Measurements from ENCODE around the gene ARFIP1.
"Not testable (repeated sequence)": the region's sequence is repeated elsewhere in the genome, so short reads cannot be mapped to it uniquely, and the experiment has no call there.

Gene ARFIP1

DNA sequence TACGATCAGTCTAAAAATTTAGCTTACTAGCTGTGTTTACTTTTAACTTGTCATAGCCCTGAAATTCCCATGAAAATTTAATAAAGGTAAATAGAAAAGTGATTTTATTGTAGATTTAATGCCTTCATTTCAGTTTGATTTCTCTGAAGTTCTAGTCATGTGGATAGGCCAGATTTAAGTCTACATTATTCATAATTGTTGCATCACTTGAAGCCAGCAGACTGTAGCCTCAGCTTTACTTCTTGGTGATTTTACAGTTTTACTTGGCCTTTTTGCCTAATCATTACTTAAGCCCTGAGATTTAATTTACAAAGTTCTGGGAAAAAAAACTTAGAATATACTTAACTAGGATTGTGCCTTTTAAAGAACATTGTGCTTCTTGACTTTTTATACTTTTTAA is 82.9 kb downstream of the ARFIP1 start:
- in situ Hi-C loops (cut with HindIII; ENCODE audit: low sequenced_read_pairs) = no loop called here
- no peak overlapping the region for H3K4me3 ChIP-seq (ENCODE audit: low read depth, low read length)
- no peak for DNase-seq (ENCODE audit: low read depth, low spot score)
- TF ChIP-seq, protein P1, sequence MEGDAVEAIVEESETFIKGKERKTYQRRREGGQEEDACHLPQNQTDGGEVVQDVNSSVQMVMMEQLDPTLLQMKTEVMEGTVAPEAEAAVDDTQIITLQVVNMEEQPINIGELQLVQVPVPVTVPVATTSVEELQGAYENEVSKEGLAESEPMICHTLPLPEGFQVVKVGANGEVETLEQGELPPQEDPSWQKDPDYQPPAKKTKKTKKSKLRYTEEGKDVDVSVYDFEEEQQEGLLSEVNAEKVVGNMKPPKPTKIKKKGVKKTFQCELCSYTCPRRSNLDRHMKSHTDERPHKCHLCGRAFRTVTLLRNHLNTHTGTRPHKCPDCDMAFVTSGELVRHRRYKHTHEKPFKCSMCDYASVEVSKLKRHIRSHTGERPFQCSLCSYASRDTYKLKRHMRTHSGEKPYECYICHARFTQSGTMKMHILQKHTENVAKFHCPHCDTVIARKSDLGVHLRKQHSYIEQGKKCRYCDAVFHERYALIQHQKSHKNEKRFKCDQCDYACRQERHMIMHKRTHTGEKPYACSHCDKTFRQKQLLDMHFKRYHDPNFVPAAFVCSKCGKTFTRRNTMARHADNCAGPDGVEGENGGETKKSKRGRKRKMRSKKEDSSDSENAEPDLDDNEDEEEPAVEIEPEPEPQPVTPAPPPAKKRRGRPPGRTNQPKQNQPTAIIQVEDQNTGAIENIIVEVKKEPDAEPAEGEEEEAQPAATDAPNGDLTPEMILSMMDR (IDR thresholded peaks at IDR 0.05; ENCODE audit: low read depth, low read length) = no peak

DNA sequence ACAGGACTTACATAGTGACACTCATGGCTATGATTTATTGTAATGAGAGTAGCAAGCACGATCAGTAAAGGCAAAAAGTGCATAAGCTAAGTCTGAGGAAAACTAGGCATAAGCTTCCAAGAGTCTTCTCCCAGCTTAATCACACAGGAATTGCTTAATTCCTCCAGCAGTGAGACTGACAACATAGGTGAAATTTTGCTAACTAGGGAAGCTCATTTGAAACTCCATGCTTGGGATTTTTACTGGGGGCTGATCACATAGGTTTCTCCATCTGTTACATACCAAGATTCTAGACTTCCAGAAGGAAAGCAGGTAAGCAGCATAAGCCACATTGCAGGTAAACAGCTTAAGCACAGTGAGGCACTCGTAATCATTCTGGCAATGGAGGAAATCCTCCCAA is 84.6 kb downstream of the ARFIP1 start:
- TF ChIP-seq, protein P1 (IDR thresholded peaks at IDR 0.05; ENCODE audit: low read depth, low read length) = no peak
- in situ Hi-C loops (cut with HindIII; ENCODE audit: low sequenced_read_pairs) = no loop called here
- no peak overlapping the region for H3K4me3 ChIP-seq (ENCODE audit: low read depth, low read length)
- DNase-seq (ENCODE audit: low read depth, low spot score) = no peak

GRCh38 chr4:152866432-152866993 is 86.8 kb downstream of the ARFIP1 start:
- H3K4me3 ChIP-seq (ENCODE audit: low read depth, low read length); DNase-seq (ENCODE audit: low read depth, low spot score); in situ Hi-C loops (cut with HindIII; ENCODE audit: low sequenced_read_pairs): not testable (repeated sequence)

- no peak for DNase-seq (ENCODE audit: low read depth, low spot score)
- in situ Hi-C loops (cut with HindIII; ENCODE audit: low sequenced_read_pairs) = no loop called here
- H3K4me3 ChIP-seq (ENCODE audit: low read depth, low read length) = no peak overlapping the region
- TF ChIP-seq, protein P1 (IDR thresholded peaks at IDR 0.05; ENCODE audit: low read depth, low read length) = no peak
Measured at GRCh38 chr4:152870606-152871005, 90.9 kb downstream of the ARFIP1 start.

DNA sequence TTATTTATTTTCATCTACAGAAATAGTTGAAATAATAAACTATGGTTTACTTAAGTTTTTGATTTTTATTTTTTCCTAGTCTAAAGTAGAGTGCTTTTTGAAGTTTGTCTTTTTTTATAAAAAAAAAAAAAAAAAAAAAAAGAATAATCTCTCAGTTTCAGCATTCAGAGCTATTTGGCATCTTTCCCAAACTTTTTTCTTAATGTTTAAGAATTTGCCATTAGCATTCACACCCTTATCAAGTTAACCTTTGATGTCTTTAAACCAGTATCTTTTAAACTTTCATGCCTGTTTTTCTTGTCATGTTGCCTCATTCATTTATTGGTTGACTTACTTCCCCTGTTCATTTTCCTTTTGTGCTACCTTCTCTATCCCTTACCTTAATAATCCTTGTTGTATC is 95.5 kb downstream of the ARFIP1 start:
- no peak for DNase-seq (ENCODE audit: low read depth, low spot score)
- TF ChIP-seq, protein P1 (IDR thresholded peaks at IDR 0.05; ENCODE audit: low read depth, low read length) = no peak
- in situ Hi-C loops (cut with HindIII; ENCODE audit: low sequenced_read_pairs) = no loop called here
- no peak overlapping the region for H3K4me3 ChIP-seq (ENCODE audit: low read depth, low read length)

GRCh38 chr4:152877868-152878267 is 98.1 kb downstream of the ARFIP1 start:
- no peak for DNase-seq (ENCODE audit: low read depth, low spot score)
- H3K4me3 ChIP-seq (ENCODE audit: low read depth, low read length) = no peak overlapping the region
- in situ Hi-C loops (cut with HindIII; ENCODE audit: low sequenced_read_pairs) = no loop called here
- TF ChIP-seq, protein P1 (IDR thresholded peaks at IDR 0.05; ENCODE audit: low read depth, low read length) = no peak

DNA sequence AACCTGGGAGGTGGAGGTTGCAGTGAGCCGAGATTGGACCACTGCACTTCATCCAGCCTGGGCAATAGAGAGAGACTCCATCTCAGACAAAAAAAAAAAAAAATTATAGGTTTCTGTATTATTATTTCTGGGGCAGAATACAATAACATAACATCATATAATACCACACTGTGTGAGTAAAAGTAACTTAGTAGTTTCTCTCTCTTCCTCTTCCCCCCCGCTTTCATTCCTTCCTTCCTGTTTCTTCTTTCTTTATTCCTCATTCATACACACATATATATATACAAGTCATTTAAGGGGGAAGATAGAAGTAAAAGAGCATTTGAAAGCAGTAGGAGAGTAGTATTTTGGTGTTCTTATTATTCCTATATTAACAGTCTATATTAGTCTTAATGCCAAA is 100.5 kb downstream of the ARFIP1 start:
- in situ Hi-C loops (cut with HindIII; ENCODE audit: low sequenced_read_pairs) = no loop called here
- TF ChIP-seq, protein P1 (IDR thresholded peaks at IDR 0.05; ENCODE audit: low read depth, low read length) = no peak
- no peak overlapping the region for H3K4me3 ChIP-seq (ENCODE audit: low read depth, low read length)
- no peak for DNase-seq (ENCODE audit: low read depth, low spot score)
